ENCODE results near the gene FBXL13. TPM values are rescaled to one million over a fixed set of nuclear protein-coding genes. Genes with fewer than 3 reads are reported as not detected.
A peak's percentile ranks its signal among the peaks of the same experiment; 100 is the strongest.
"Not testable (repeated sequence)": the region's sequence is repeated elsewhere in the genome, so short reads cannot be mapped to it uniquely, and the experiment has no call there.

The FBXL13 gene
- polyA plus RNA-seq, 12 donors: 0.46 to 1.3 (median 0.76) TPM; not detected in 2

GRCh38 chr7:102823390-102824119 lies 251.0 kb downstream of the FBXL13 start:
- no peak for DNase-seq

GRCh38 chr7:102821994-102822747 lies 252.4 kb downstream of the FBXL13 start:
- no peak for DNase-seq

- no peak for DNase-seq
Measured at GRCh38 chr7:102819151-102819550, 255.4 kb downstream of the FBXL13 start.

- no peak for DNase-seq
Measured at GRCh38 chr7:102817616-102818573, 256.7 kb downstream of the FBXL13 start.

- no peak for DNase-seq
Measured at GRCh38 chr7:102814025-102814471, 260.5 kb downstream of the FBXL13 start.

GRCh38 chr7:102813191-102814024 lies 261.2 kb downstream of the FBXL13 start:
- DNase-seq: no peak

- no peak for DNase-seq
Measured at GRCh38 chr7:102811942-102812678, 262.5 kb downstream of the FBXL13 start.

- no peak for DNase-seq
Measured at GRCh38 chr7:102810916-102811315, 263.7 kb downstream of the FBXL13 start.

GRCh38 chr7:102806613-102807012 lies 268.0 kb downstream of the FBXL13 start:
- DNase-seq: no peak

GRCh38 chr7:102795987-102796595 lies 278.5 kb downstream of the FBXL13 start:
- DNase-seq: not testable (repeated sequence)

GRCh38 chr7:102794567-102794966 lies 280.0 kb downstream of the FBXL13 start:
- DNase-seq: not testable (repeated sequence)

- not testable (repeated sequence) for DNase-seq
Measured at GRCh38 chr7:102791831-102792230, 282.8 kb downstream of the FBXL13 start.

GRCh38 chr7:102791367-102791766 lies 283.2 kb downstream of the FBXL13 start:
- DNase-seq: not testable (repeated sequence)

- DNase-seq: not testable (repeated sequence)
Measured at GRCh38 chr7:102790364-102791100, 284.1 kb downstream of the FBXL13 start.

- DNase-seq: not testable (repeated sequence)
Measured at GRCh38 chr7:102788770-102789169, 285.8 kb downstream of the FBXL13 start.

- not testable (repeated sequence) for DNase-seq
Measured at GRCh38 chr7:102780926-102781325, 293.7 kb downstream of the FBXL13 start.

GRCh38 chr7:102778663-102779062 lies 295.9 kb downstream of the FBXL13 start:
- peak; percentile 14 for DNase-seq

- not testable (repeated sequence) for DNase-seq
Measured at GRCh38 chr7:102776217-102776616, 298.4 kb downstream of the FBXL13 start.

GRCh38 chr7:102770467-102770866 lies 304.1 kb downstream of the FBXL13 start:
- not testable (repeated sequence) for DNase-seq
